ENCODE results near the gene SLC39A9.

SLC39A9 gene, protein sequence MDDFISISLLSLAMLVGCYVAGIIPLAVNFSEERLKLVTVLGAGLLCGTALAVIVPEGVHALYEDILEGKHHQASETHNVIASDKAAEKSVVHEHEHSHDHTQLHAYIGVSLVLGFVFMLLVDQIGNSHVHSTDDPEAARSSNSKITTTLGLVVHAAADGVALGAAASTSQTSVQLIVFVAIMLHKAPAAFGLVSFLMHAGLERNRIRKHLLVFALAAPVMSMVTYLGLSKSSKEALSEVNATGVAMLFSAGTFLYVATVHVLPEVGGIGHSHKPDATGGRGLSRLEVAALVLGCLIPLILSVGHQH

DNA sequence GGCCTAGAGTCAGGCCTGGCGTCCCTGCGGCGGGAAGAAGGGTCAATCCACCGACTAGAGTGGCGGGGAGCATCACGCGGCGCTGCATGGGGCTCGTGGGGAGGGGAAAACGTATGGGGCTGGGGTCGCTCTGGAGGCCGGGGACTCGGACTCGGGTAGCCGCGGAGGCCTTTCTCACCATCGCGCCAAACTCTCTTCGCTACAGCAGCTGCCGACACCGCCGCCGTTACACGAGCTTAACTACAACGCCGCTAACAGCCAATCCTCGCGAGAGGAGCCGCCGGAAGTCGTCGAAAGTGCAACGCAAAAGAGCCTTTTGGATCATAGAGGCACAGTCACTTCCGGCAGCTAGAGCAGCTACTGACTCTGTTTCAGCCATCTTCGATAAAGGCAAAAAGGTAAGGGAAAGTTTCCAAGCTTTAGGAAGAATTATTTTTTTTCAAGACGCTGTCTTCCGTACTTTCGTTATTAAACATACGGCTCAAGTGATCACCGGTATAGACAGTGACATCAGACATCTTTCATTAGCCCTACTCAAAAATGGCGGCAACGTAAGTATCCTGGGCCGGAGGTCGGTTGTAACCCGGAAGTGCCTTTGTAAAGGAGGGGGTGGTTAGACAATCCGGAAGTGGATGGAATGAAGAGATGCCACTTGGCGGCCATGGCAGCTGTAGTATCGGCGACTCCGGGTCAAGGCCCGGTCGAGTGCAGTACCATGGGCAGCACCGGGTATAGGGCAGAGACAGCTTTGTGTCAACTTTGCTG is at the start of gene SLC39A9, which contains the start of gene ERH:
TSS of gene SLC39A9 (plus strand) at position 640 of the 765 bp plus-strand sequence. CDS start 678 bp downstream, outside the sequence.
TSS of gene ERH (minus strand) at position 247 of the 765 bp plus-strand sequence. CDS start at position 181, 66 bp downstream.
- peak; percentile 83 for DNase-seq

DNA sequence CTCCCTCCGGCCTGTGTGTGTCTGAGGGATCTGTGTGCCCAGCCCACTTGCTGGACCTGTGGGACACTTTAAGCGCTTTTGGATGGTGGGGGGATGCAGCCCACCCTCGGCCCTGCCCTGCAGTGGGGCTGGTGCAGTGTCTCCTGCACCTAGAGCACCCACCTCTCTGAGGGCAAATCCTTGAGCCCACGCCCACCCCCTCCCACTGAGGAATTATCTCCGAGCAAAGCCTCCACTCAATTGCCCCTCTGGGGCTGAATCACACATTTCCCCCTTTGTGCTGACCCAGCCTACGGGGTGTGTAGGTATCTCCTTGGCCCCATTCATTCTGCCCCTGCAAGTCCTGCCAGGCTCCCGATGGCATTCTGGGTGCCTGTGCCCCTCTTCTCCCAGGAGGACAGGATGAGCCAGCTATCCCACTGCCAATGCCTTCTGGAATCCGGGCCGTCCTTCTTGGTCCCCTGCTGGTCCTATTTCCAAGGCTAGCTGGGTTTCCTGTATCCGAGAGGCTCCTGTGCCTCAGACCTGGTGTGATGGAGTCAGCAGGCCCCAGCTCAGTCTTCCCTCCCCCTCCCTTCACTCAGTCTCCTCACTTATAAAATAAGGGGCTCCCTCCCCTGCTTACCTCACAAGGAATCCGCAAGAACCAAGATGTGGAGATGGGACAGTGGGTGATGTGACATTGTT is 49.3 kb upstream of the SLC39A9 start:
- DNase-seq = no peak

DNA sequence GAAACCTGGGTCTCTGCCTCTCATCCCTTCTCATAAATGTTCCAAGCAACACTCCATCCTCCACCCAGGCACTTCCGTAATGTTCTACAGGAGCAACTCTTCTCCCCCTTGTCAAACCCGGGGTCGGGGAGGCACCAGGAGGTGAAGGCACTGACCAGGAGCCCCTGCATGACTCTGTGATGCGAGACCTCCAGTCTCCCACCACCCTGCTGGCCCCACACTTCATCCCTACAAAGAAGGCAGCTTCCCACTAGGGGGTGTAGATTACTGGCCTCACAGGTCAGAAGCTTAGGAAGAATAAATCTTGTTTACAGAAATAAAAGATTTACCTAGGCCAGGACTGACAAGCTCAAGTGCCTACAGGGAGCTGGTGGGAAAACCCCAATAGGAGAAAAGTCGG is 47.6 kb upstream of the SLC39A9 start:
- no peak for DNase-seq

DNA sequence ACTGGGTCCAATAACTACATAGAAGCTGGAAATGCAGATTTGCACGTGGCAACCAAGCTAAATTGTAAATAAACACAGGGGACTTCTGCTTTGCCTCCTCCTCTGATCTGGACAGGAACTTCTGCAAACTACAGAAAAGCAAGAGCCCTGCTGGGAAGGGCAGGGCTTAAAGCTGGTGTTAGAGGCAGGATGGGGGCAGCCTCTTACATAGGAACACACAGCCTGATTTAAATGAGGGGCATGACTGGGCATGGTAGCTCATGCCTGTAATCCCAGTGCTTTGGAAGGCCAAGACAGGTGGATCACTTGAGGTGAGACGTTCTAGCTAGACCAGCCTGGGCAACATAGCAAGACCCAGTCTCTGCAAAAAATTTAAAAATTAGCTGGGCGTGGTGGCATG is 47.1 kb upstream of the SLC39A9 start:
- DNase-seq = peak; percentile 5

DNA sequence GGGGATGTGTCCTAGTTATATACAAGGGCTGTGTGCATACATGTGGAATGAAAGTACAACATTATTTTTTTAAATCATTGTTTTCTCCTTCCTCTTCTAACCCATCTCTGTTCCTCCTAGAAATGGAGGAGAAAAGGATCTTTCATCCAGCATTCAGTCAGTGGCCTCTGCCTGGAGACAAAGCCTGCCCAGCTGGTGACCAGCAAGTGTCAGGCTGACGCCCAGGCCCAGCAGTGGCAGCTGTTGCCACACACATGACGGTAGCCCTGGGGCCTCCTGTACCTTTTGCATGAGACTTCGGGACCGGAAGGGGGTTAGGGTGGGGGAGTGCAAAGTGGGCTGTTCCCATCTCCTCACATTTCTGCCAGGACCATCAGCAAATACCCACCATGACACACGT is 46.6 kb upstream of the SLC39A9 start:
- no peak for DNase-seq

DNA sequence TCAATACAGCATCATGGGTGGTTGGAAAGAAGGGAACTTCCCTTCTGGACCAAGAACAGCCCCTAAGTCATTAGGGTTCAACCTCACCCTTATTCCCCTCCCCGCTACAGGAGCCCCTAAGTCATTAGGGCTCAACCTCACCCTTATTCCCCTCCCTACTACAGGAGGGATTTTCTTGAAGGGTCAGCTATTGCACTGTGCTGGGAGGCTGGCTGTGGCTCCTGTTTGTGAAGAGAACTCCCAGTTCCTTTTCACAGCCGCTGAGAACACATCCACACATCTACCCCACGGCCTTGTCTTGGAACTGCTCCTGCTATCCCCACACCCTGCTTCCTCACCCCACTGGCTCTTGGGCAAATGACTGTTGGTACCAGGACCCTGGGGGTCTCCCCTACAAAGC is 45.3 kb upstream of the SLC39A9 start:
- no peak for DNase-seq

DNA sequence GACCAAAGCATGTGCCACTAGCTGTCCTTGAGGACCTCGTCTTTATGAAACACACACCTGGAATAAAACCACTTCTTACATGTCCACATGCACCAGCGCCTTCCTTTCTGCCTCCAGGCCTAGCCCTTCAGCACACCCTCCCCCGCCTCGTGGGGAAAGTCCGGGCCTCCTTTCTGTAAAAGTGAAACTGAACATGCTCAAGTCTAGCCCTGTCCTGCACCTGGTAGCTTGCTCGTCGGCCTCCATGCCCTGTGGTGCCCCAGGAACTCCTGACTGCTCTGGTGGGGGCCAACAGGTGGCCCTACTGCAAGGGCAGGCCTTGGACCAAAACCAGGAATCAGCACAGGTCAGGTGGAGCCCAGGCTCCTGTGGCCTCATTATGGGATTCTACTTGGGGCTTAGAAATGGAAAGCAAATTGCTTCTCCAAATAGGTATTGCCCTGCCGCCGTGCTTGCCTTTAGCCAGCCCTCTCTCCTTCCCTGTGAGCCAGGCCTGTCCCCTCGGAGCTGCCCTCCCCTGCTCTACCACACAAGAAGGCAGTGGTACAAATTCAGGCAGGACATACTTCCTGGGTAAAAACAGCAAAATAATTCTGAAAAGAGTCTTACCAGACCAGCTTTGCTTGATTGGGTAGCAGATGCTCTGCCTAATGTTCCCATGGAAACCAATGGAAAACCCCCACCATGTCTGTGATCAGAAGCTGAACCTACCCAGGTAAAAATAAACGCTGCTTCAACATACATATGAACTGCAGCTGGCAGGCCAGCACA is 43.9 kb upstream of the SLC39A9 start:
- no peak for DNase-seq

DNA sequence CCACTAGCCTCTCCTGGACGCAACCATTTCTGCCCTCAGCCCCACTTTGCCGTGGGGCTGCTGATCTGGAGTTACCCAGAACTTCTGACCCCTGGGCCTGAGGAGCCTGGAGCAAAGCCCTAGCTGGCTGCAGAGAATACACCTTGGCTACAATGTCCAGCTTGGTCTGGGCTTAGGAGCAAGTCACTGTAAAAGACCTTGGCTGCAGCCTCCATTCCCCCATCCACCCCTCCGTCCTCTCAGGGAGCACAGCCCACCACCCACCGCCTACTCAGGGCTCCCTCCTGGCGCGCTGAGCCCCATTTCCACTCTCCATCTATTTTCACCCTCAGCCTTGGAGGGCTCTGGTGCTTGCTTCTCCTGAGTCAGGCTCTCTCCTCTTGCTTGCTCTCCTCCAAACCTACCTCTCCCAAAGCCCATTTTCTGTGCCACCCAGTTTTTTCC is 43.3 kb upstream of the SLC39A9 start:
- no peak for DNase-seq

DNA sequence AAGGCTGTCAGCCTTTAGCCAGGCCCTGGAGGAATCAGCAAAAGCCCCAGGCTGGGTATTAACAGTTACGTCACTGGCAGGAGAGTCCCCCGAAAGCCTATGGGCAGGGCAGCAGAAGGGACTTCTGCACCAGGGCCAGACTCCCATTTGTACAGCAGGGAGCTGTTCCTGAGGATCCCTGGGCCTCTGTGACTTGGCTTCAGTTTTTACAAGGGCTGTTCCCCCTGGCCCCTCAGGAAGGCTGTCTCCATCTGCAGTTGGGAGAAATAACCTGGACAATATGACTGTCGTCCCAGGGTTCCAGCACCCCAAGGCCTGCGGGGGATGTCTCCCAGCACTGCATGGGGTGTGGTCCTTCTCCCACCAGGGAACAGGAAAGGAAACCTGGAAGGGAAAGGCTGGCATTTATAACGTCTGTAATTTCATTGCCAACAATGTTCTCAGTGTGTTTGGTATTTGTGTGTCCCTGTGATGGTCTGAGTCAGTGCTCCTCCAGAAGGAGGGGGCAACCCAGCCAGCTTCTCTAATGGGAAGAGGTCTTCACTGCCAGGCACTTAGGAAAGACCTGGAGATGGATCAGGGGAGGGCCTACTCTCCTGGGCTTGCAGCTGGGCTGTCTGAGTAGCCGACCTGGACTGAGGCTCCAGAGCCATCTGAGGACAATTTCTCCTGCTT is 42.7 kb upstream of the SLC39A9 start:
- DNase-seq = no peak

DNA sequence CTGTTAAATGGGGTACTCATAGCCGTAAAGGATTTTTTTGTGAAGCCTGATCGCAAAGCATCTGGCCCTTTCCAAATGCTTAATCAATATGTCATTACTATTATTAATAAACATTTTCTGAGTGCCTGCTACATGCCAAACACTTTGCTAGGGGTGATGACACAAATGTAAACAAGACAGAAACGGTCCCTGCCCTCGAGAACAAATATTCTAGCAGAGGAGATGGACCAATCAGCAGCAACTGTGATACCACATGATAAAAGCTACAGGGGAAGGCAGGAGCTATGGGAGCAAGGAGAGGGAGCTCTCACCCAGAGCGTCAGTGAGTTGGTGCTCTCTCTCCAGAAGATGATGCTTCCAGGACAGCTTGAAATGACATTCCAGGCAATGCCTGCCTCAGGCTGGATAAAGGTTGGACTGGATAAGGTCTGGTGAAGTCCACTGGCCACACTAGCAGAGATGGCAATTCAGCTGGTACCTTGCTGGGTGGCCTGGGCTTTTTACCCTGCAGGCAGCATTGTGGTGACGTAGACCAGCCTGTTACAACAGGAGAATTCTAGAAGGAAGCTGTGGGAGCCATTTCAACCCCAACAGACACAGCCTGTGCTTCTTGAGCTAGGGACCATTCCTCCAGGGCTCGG is 41.5 kb upstream of the SLC39A9 start:
- DNase-seq = no peak

DNA sequence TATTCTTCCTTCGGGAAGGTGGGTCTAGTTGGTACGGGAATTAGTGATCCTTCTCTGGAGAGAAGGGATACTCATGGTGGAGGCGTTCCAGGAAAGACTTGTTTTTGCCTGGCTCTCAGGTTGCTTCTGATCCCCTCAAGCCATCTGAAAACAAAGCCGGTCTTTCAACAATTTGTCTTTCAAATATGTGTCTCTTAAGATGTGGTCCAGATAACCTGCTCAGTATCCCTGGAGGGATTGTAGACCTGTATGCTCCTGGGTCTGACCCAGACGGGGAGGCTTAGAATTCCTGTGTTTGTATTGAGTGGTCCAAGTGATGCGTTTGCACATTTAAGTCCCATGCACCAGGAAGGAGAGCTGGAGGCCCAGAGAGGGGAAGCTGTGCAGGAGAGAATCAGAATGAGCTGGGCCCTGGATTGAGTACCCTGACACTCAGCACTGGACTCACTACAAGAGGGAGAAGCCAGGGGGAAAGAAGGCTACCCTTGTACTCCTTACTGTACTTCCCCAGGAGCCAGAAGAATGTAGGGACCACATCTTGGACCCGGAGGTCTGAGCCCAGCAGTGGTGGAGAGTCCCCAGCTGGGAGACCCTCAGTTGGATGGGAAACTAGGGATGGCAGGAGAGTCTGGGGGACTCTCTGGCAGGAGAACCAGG is 40.8 kb upstream of the SLC39A9 start:
- no peak for DNase-seq

DNA sequence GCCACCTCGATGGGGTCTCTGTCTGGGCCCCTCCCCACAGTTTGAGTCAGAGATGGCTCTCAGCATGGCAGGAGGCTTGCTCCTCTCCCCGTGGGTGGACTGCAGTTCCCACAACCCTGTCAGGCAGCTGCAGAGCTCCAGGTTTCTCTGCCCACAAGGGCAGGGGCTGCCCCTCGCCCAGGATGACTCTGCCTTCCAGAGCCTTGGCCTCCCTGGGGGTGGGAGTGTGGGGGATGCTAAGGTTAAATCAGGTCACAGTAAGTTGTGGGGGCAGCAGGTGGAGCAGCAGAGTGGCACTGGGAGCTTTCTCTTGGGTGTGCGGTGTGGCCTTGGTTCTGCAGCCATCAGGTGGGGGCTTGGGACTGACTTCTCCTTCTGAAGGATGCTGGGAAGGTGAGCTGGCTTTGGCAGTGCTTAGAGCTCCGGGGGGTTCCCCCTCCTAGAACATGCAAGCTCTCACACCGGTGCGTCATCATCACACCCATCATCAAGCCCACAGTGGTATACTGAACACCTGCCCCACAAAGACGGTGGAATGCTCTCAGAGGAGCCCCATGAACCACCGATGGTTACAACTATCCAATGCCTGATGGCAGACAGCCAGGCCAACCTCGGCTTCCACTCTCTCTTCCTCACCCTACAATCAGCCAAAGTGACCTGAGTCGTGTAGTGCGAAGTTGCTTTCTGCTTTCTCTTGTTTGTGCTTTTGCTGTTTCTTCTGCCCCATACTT is 40.1 kb upstream of the SLC39A9 start:
- DNase-seq = no peak

DNA sequence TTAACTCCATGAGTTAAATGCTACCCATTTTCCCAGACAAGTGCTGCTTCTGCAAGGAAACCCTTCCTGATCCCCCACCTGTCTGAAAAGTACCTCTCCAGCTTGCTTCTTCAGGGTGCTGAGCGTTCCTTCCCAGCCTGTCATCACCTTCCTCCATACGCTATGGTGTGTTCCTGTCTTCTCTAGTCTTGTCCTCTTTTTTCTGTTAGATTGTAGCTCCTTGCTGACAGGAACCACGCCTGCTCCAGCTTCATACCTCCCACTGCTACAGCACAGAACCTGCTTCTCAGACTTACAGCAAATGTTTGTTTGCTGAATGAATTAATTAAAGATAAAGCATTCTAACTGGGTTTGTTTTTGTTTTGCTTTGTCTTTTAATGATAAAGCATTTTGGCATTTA is 39.5 kb upstream of the SLC39A9 start:
- DNase-seq = no peak

DNA sequence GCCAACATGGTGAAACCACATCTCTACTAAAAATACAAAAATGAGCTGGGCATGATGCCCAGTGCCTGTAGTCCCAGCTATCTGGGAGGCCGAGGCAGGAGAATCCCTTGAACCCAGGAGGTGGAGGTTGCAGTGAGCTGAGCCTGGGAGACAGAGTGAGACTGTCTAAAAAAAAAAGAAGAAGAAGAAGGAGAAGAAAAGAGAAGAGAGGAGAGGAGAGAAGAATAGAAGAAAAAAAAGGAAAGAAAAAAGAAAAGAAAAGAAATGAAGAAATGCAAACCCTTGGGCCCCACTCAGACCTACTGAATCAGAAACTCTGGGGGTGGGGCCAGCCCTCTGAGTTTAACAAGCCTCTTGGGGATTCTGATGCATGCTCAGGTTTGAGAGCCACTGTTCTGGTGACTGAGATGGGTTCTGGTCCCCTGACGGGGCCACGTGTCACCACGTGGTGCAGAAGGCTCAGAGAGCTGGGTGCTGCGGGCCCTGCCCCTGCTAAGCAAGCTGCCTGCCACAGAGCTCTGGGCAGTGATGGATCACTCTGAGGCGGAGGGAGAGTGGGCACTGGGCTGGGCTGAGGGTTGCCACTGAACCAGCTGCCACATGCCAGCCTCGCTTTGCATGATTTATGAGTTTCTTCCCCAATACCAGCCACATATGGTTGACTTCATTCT is 37.9 kb upstream of the SLC39A9 start:
- no peak for DNase-seq

DNA sequence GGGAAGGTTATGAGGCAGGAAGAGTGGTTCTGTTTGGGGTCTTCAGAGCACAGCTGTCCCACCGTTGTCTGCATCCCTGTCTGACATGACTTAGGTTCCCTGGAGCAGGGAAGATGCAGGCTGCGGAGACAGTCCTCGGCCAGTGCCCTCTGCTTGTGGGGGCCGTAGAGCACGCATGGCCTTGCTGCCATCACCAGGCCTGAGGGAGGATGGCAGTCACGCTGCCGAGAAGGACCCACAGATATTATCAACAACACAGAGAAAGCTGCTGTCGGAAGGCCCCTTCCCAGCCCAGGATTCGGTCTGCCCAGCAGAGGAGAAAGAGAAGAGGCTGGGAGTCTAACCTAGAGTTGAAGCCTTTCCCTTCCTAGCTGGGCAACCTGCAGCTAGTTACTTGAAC is 35.4 kb upstream of the SLC39A9 start:
- no peak for DNase-seq

DNA sequence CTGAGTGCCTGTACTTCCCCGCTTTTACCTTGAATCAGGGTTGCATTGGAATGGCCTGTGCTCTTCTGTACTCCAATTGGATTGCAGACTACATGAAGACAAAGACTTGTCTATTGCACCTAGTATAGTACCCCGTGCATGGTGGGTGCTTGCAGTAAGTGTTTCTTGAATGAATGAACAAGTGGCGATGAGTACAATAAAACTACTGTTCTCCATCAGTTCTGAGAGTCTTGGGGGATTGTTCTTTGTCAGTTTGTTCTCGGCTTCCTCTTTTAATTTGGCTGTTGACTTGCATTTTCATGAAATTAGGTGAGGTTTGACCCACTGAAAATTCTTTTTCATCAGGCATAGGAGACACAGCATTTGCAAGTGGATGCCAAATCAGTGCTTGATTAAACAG is 34.5 kb upstream of the SLC39A9 start:
- no peak for DNase-seq

DNA sequence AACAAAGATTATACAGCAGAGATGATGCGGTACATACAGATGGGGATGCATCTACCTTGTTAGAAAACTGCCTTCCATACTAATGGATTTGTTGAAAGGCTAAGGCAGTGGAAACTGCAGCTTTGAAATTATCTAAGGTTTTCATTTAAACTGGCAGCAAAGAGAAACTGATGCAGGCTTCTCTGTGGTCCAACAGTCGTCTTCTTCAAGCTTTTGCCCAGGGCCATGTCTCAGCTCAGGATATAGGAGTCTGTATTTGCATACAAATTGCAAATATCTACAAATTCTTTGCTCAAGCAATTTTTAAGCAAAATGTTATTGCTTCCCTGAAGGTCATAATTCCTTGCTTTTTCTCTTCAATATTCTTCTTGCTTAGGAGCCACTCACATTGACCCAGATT is 34.1 kb upstream of the SLC39A9 start:
- DNase-seq = no peak

DNA sequence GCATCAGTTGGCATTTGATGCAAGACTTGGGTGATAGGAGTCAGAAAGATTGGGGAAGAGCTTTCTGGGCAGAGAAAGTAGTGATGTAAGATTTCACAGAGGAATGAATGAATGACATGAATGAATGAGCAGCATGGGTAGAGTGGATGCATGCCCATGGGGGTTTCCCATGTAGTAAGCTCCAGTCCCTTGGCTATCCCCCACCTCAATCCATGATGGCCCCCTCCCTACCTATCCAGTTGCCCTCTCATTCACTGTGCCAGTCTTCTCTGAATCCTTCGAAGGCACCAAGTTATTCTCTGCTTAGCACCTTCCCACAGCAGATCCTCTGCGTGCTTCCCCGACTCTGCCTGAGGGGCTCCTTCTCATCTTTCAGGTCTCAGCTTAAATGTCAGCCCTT is 32.4 kb upstream of the SLC39A9 start:
- DNase-seq = no peak

DNA sequence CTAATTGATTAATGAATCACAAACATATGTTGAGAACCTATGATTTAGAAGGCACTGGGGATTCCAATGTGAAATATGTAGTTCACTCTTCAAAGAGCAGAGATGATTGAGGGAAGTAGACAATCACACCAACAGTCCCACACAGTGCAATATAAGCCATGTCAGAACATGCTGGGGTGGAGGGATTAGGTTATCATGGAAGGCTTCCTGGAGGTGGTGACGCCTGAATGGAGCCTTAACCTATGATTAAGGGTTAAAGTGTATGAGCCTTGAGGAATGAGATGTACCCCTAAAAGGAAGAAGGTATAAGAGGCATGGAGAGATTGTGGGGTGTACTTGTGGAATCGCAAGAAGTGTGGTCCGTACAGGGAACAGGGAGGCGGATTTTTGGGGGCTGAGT is 31.7 kb upstream of the SLC39A9 start:
- no peak for DNase-seq

DNA sequence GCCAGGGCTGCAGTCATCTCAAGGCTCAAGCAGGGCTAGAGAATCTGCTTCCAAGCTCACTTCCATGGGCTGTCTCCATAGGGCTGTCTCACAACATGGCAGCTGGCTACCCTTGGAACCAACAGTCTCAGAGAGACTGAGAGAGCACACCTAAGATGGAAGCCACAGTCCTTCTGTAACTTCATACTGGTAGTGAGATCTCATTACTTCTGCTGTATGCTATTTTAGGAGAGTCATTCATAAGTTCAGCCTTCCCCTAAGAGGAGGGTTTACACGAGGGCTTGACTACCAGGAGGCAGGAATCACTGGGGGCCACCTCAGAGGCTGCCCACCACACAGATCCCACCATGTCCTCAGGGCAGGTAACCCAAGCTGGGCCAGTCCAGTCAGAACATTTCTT is 30.1 kb upstream of the SLC39A9 start:
- DNase-seq = no peak

All from GF-D8 (cell line).